BJ (cell line): Measurements from ENCODE around the gene STK32B. TPM values are rescaled to one million over a fixed set of nuclear protein-coding genes. Genes with fewer than 3 reads are reported as not detected.

ENCODE experiments used
- CTCF ChIA-PET: fragments of 350-600 bp; formaldehyde crosslinking; extraction: SDS; loops from one replicate; lab custom pipeline; 2021; ENCODE audit warnings: antibody characterized with exemption, inconsistent platforms; lab: Yijun Ruan, JAX
- POLR2A ChIA-PET: fragments of 300-600 bp; sonication (Branson Sonifier 250); formaldehyde crosslinking; extraction: SDS; loops from one replicate; lab custom pipeline; 2021; ENCODE audit warnings: antibody characterized with exemption; lab: Charles Lee
- DNase-seq: peaks from one replicate; pipeline ENCODE4 v3.0.0-alpha.2; 2011; ENCODE audit warnings: low read depth
- H3K27me3 ChIP-seq: 2 replicates; pipeline ENCODE4 v1.6.0; 2011; ENCODE audit warnings: low read length; ENCODE audit not compliant: control insufficient read depth, insufficient read depth
- H3K36me3 ChIP-seq: 2 replicates; pipeline ENCODE4 v1.5.1; 2011; ENCODE audit warnings: low read length; ENCODE audit not compliant: control insufficient read depth, insufficient read depth
- H3K4me3 ChIP-seq: 2 replicates; pipeline ENCODE4 v1.5.1; 2011; ENCODE audit warnings: low read depth, mild to moderate bottlenecking, control low read depth, low read length
- CTCF ChIP-seq: IDR thresholded peaks from 2 replicates; pipeline ENCODE4 v1.5.1; 2011; ENCODE audit warnings: low read depth, mild to moderate bottlenecking, control low read depth, inconsistent platforms, low read length, moderate library complexity; ENCODE audit not compliant: insufficient read depth
- polyA plus RNA-seq: library from polyadenylated mRNA; depleted of rRNA; stranded (reverse); fragments of >200 nt; gene quantifications from 2 replicates; pipeline ENCODE4 v1.2.3, GENCODE V29; 2011

STK32B gene
- polyA plus RNA-seq, 1 experiment, result 11.2 TPM

GRCh38 chr4:5203309-5203992 is 152.2 kb downstream of the STK32B start:
- ChIA-PET POLR2A (no interaction called here), CTCF (no interaction called here)
- Histone ChIP-seq H3K36me3 (no peaks in the 10 kb centered on the region), H3K27me3 (no peaks in the 10 kb centered on the region), H3K4me3 (no peak overlapping the region)
- no peak for DNase-seq
- no peak for TF ChIP-seq CTCF

GRCh38 chr4:5203993-5204310 is 152.7 kb downstream of the STK32B start:
- DNase-seq, result no peak
- Histone ChIP-seq H3K36me3 (no peaks in the 10 kb centered on the region), H3K27me3 (no peaks in the 10 kb centered on the region), H3K4me3 (no peak overlapping the region)
- no peak for TF ChIP-seq CTCF
- ChIA-PET POLR2A (no interaction called here), CTCF (no interaction called here)

DNA sequence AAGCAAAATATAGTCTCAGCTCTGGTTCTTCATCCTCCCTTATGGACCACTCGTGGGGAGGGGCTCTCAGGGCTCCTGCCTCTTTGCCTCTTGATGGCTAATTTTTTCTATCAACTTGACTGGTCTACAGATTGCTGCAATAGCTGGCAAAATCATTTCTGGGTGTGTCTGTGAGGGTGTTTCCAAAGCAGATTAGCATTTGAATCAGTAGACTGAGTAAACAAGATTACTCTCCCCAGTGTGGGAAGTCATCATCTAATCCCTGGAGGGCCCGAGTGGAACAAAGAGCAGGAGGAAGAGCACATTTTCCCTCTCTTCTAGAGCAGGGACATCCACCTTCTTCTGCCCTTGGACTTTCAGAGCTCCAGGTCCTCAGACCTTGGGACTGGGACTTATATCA is 153.5 kb downstream of the STK32B start:
- CTCF ChIA-PET, result no interaction called here
- H3K27me3 ChIP-seq, result no peaks in the 10 kb centered on the region

GRCh38 chr4:5206016-5206790 is 154.9 kb downstream of the STK32B start:
- H3K27me3 ChIP-seq, result no peaks in the 10 kb centered on the region
- peak; percentile 83 for DNase-seq
- no peaks in the 10 kb centered on the region for H3K36me3 ChIP-seq
- no peak overlapping the region for H3K4me3 ChIP-seq
- ChIA-PET POLR2A (no interaction called here), CTCF (no interaction called here)
- TF ChIP-seq CTCF, result no peak

More for the DNA sequence above, 153.5 kb downstream of the STK32B start:
- no peak overlapping the region for H3K4me3 ChIP-seq
- POLR2A ChIA-PET, result no interaction called here
- TF ChIP-seq CTCF, result no peak
- H3K36me3 ChIP-seq, result no peaks in the 10 kb centered on the region
- DNase-seq, result no peak

GRCh38 chr4:5209862-5210261 is 158.6 kb downstream of the STK32B start:
- CTCF ChIA-PET, result no interaction called here

More at GRCh38 chr4:5209862-5210261, 158.6 kb downstream of the STK32B start:
- POLR2A ChIA-PET, result no interaction called here
- Histone ChIP-seq H3K27me3 (no peaks in the 10 kb centered on the region), H3K36me3 (no peaks in the 10 kb centered on the region), H3K4me3 (no peak overlapping the region)
- no peak for TF ChIP-seq CTCF
- DNase-seq, result no peak
